Fibroblast of villous mesenchyme (primary cell): ENCODE results near the gene TEX261. TPM values are rescaled to one million over a fixed set of nuclear protein-coding genes. Genes with fewer than 3 reads are reported as not detected.

Source experiments
- DNase-seq: peaks from one replicate; pipeline ENCODE4 v3.0.0-alpha.2; 2010; ENCODE audit warnings: low read depth
- H3K4me3 ChIP-seq: 2 replicates; pipeline ENCODE4 v1.5.1; 2011; ENCODE audit warnings: low read depth, mild to moderate bottlenecking, low read length
- total RNA-seq: library from RNA; depleted of rRNA; stranded (reverse); fragments of >200 nt; gene quantifications from 2 replicates; pipeline ENCODE4 v1.2.3, GENCODE V29; 2012
- TF ChIP-seq, protein P1 (sequence below): IDR thresholded peaks from 2 replicates; pipeline ENCODE4 v1.5.1; 2012; ENCODE audit warnings: low read depth, mild to moderate bottlenecking, low read length; ENCODE audit not compliant: insufficient read depth

The TEX261 gene
- total RNA-seq, 1 donor: 35.4 TPM

DNA sequence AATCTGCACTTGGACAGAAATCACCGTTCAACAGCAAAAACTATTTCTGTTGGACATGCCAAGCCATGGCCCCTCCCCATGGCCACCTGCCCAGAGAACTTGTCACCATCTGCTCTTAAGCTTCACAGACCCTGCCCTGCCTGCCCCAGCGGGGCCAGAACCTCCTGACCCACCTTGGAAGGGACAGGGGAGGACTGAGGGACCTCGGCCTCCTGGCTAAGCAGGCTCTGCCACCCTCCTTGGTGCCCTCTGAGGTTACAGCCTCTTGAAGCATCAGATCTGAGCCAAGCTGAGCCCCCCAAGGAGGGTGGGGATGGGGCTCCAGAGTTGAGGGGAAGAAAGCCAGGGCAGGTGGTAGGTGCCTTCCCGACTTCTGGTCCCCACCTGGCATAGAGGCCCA, 6.5 kb downstream of the TEX261 start:
- TF ChIP-seq, protein P1, sequence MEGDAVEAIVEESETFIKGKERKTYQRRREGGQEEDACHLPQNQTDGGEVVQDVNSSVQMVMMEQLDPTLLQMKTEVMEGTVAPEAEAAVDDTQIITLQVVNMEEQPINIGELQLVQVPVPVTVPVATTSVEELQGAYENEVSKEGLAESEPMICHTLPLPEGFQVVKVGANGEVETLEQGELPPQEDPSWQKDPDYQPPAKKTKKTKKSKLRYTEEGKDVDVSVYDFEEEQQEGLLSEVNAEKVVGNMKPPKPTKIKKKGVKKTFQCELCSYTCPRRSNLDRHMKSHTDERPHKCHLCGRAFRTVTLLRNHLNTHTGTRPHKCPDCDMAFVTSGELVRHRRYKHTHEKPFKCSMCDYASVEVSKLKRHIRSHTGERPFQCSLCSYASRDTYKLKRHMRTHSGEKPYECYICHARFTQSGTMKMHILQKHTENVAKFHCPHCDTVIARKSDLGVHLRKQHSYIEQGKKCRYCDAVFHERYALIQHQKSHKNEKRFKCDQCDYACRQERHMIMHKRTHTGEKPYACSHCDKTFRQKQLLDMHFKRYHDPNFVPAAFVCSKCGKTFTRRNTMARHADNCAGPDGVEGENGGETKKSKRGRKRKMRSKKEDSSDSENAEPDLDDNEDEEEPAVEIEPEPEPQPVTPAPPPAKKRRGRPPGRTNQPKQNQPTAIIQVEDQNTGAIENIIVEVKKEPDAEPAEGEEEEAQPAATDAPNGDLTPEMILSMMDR: no peak
- DNase-seq: no peak
- H3K4me3 ChIP-seq: no peak overlapping the region

DNA sequence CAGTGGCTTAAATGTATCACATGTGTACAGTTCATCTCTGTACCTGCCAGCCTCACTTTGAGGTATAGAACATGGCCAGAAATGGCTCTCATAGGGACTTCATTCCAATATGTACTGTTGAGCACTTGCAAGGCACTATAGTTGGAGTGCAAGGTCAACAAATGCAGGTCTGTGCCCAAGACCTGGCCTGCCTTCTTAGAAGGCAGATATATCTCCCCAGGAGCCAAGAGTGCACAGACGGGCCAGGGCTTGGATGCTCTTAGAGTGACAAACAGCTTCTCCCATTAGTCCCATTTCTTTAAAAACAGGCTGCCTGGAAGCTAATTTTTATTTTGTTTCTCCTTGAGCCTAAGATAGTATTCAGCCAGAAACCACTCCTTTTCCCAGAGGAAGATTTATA, 7.3 kb downstream of the TEX261 start:
- TF ChIP-seq, protein P1: no peak
- no peak overlapping the region for H3K4me3 ChIP-seq
- DNase-seq: no peak

DNA sequence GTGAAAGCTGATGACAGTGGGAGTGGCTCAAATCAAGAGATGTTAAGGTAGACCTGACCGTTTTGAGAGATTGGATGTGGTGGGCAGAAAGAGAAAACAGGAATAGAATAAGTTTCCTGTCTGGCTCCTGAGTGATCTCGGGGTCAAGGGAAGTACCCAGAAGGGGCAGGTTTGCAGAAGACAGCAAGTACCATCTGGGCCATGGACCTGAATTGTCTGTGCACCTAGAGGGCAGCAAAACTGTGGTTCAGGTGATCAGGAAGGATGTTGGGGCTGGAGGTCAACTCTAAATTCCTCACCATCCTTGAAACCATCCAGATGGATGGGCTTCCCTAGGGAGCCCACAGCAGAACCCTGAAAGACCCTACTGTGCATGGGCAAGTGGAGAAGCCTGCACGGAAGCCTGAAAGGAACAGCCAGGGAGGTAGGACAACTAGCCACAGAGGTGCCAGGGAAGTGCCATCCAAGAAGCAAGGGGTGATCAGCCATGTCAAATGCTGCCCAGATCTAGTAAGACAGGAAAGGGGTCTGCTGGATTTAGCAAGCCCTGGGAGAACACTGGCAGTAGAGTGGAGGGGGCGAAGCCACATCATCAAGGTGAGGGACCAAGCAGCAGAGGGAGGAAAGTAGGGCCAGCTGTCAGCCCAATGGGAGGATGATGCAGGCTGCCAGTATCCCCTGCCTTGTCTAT, 8.0 kb downstream of the TEX261 start:
- H3K4me3 ChIP-seq: no peak overlapping the region
- no peak for DNase-seq
- TF ChIP-seq, protein P1: no peak

DNA sequence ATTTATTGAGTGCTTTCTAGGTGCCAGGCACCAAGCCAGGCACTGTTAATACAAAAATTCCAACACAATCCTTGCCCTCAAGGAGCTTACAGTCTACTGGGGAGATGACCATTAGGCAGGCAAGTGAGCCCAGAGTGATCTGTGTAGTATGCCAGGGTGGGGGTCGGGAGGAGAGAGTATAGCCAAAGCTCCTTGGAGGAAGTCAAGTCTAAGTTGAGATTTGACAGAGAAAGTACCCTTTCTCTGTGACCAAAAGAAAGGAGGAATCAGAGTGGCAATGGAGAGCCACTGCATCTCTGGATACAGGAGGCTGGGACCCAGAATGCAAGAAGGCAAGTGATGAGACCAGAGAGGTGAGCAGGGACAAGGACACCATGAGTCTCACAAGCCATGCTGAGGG, 8.7 kb downstream of the TEX261 start:
- TF ChIP-seq, protein P1: no peak
- no peak for DNase-seq
- no peak overlapping the region for H3K4me3 ChIP-seq

DNA sequence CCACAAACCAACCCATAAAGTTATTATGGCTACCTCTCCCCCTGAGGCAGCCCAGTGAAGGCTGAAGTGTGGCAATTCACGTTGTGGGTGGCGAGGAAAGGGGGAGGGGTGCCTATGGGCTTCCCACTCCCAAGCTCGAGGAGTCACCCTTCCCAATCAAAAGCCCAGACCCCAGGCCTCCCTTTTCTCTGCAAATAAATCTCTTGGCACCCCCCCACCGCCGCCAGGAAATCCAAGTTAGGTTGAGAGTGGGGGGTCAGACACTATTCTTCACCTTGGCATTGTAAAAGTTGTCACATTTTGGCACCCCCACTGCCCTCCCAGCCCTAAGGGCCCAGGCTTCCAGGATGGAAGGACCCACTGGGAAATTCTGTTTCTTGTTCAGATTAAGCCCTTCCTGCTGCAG, 9.4 kb downstream of the TEX261 start:
- DNase-seq: no peak
- TF ChIP-seq, protein P1: no peak
- H3K4me3 ChIP-seq: no peak overlapping the region

DNA sequence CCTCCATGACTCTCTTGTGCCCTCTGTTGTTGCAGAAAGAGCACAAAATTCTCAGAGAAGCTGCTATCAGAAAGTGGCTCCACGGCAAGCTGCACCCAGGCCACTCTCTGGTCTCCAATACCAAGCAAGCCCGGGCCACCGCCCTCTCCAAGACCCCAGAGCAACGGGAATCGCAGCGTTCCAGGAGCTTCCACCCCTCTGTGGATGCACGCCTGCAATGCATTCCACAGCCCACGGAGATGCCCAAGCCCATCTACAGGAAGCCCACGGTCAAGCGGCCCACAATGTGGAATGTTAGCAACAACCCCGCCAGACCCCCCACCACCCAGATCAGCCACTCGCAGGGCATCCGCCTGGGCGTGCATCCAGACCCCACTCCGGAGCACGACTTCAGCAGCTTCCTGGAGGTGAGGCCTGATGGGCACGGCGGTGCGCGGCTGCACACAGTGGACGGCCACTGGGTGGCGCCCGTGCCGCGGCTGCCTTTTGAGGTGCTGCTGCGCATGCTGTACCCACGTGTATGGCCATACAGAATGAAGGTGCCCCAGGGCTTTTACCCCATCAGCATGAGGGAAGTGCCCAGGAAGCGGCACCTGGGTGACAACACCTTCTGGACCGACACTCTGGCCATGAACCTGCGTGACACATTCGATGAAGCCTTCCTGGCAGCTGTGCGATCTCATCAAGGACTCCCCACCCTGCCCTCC, 9.9 kb downstream of the TEX261 start:
- peak; percentile 46 for DNase-seq
- TF ChIP-seq, protein P1: peak; percentile 77
- no peak overlapping the region for H3K4me3 ChIP-seq
